ENCODE results near the gene DECR2. TPM values are rescaled to one million over a fixed set of nuclear protein-coding genes. Genes with fewer than 3 reads are reported as not detected.

DECR2 gene
- total RNA-seq, 1 donor from 2014 or later = 18.0 TPM

DNA sequence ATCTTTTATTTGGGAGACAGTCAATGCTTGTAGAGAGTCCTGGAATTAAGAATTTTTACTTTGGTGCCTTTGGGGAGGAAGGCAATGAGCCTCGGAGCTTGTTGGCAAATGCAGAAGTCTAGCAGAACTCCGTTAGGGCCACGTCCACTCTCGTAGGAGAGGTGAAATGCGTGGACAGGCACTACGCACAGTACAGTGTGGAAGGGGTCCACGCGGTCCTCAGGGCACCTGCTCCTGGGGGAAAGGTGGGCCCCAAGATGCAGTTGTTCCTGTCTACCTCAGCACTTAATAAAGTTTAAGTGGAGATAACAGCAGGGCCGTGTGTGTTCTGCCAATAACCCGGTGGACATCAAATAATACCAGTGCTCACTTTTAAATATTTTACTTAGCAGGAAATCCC, 25.6 kb downstream of the DECR2 start:
- Mint-ChIP-seq H3K27ac (peak overlapping the region; percentile 52), H3K36me3 (ENCODE audit: low read depth) (peaks cover 6% of the 10 kb centered on the region), H3K4me3 (peak overlapping the region; percentile 82), H3K4me1 (ENCODE audit: low read depth) (peaks cover 32% of the 10 kb centered on the region), H3K9me3 (no peaks in the 10 kb centered on the region), H3K27me3 (ENCODE audit: insufficient read depth) (peaks cover 9% of the 10 kb centered on the region)
- intact Hi-C loops (cut with micrococcal nuclease) = no loop called here
- DNase-seq (ENCODE audit: low spot score) = no peak

DNA sequence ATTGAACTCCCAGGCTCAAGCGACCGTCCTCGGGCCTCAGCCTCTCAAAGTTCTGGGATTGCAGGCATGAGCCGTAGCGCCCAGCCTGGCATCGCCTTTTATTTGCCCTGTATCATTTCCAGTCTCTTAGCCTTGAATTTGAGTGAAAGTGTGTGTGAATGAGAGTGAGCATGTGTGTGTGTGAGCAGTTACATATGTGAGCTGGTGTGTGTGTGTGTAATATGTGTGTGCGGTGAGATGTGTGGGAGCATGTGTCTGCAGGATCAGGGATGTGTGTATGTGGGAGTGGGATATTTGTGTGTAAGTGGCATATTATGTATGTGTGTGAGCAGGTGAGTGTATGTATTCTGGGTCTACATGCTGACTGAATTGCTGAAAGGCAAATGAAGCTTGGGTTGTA, 29.2 kb downstream of the DECR2 start:
- H3K4me3 Mint-ChIP-seq = no peak overlapping the region
- no peak overlapping the region for H3K27ac Mint-ChIP-seq
- no peaks in the 10 kb centered on the region for H3K9me3 Mint-ChIP-seq
- no peak for DNase-seq (ENCODE audit: low spot score)
- no peaks in the 10 kb centered on the region for H3K27me3 Mint-ChIP-seq (ENCODE audit: insufficient read depth)
- intact Hi-C loops (cut with micrococcal nuclease) = no loop called here
- peaks cover 22% of the 10 kb centered on the region for H3K4me1 Mint-ChIP-seq (ENCODE audit: low read depth)
- H3K36me3 Mint-ChIP-seq (ENCODE audit: low read depth) = peaks cover 9% of the 10 kb centered on the region

DNA sequence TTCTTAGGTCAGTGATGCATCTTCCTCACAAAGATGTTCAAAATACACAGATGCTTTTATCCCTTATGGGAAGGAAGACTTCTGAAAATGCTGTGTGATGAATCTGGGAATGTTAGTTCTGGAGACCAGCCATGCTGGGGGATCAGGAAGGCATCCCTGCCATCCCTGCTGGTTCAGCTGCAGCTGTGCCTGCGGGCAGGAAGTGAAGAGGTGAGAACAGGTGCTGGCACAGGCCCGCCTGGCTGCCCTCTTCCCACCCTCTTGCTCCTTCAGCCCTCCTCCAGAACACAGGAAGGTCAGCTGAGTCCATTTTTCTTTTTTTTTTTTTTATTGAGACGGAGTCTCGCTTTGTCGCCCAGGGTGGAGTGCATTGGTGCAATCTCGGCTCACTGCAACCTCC, 38.9 kb downstream of the DECR2 start:
- Mint-ChIP-seq H3K4me1 (ENCODE audit: low read depth) (peaks cover 4% of the 10 kb centered on the region), H3K9me3 (no peaks in the 10 kb centered on the region), H3K4me3 (no peak overlapping the region), H3K36me3 (ENCODE audit: low read depth) (no peaks in the 10 kb centered on the region), H3K27me3 (ENCODE audit: insufficient read depth) (no peaks in the 10 kb centered on the region), H3K27ac (no peak overlapping the region)
- intact Hi-C loops (cut with micrococcal nuclease) = loop anchor here (10.0 kb wide), 1 partner anchor 54 kb away; no protein-coding TSS in a partner anchor
- DNase-seq (ENCODE audit: low spot score) = no peak

DNA sequence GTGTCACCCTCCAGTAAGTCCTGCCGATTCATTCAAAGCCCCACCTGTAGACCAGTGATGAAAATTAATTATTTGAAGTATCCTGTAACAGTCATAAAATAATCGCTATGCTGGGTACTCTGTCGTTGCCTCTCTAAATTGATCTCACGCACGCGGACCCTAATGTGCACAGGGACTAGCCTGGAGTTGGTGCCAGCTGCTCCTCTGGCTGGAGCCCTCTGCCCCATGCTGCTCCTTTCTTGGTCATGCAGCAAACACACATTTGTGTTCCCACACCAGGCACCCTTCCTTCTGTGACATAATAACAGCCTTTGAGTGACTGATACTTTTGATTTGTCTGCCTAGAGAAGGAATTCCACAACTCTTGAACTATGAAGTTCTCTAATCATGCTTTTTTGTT, 39.8 kb downstream of the DECR2 start:
- Mint-ChIP-seq H3K27ac (no peak overlapping the region), H3K36me3 (ENCODE audit: low read depth) (no peaks in the 10 kb centered on the region)
- intact Hi-C loops (cut with micrococcal nuclease) = loop anchor here (10.0 kb wide), 1 partner anchor 53 kb away; no protein-coding TSS in a partner anchor

DNA sequence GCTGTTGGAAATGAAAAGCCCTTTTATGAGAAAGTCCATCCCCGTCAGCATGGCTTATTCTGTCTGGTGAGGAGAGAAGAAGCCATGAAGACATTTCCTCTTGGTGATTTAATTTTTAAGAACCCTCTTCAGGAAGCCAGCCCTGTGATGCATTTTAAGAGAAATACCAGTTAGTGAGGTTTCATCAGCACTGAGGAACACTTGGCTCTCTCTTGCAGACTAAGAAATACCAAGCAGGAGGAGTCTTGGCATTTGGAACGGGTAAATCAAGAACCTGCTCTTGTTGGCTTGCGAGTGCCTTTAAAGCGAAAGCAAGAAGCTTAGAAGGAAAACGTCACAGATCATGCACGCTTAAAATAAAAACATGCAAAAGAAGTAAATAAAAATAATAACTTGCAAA, 41.3 kb downstream of the DECR2 start:
- no peak for DNase-seq (ENCODE audit: low spot score)
- Mint-ChIP-seq H3K4me1 (ENCODE audit: low read depth) (peaks cover 4% of the 10 kb centered on the region), H3K4me3 (no peak overlapping the region), H3K27me3 (ENCODE audit: insufficient read depth) (no peaks in the 10 kb centered on the region), H3K27ac (no peak overlapping the region), H3K36me3 (ENCODE audit: low read depth) (no peaks in the 10 kb centered on the region), H3K9me3 (no peaks in the 10 kb centered on the region)
- intact Hi-C loops (cut with micrococcal nuclease) = loop anchor here (10.0 kb wide), 1 partner anchor 52 kb away; no protein-coding TSS in a partner anchor

More for the DNA sequence above, 39.8 kb downstream of the DECR2 start:
- H3K9me3 Mint-ChIP-seq = no peaks in the 10 kb centered on the region
- no peak overlapping the region for H3K4me3 Mint-ChIP-seq
- DNase-seq (ENCODE audit: low spot score) = no peak
- peaks cover 4% of the 10 kb centered on the region for H3K4me1 Mint-ChIP-seq (ENCODE audit: low read depth)
- no peaks in the 10 kb centered on the region for H3K27me3 Mint-ChIP-seq (ENCODE audit: insufficient read depth)

DNA sequence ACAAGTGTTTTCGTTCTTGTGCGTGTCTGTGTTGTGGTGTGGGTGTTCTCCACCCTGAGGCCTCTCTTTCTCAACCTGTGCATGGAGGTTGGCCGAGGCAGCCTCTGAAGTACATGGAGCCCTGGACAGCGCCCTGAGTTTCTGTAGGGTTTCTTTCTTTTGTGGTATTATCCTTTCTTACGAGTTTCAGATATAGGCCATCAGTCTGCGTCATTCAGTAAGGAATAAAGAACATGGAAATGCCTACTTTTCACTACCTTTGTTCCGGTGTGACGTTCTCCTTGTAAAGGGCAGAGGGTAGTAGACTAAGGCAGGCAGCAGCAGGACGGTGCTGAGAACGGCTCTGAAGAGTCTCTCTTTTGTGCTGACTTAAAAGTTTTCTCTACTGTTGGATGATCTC, 42.3 kb downstream of the DECR2 start:
- peaks cover 4% of the 10 kb centered on the region for H3K4me1 Mint-ChIP-seq (ENCODE audit: low read depth)
- no peaks in the 10 kb centered on the region for H3K36me3 Mint-ChIP-seq (ENCODE audit: low read depth)
- H3K27me3 Mint-ChIP-seq (ENCODE audit: insufficient read depth) = no peaks in the 10 kb centered on the region
- intact Hi-C loops (cut with micrococcal nuclease) = loop anchor here (10.0 kb wide), 1 partner anchor 51 kb away; no protein-coding TSS in a partner anchor
- H3K27ac Mint-ChIP-seq = no peak overlapping the region
- no peak for DNase-seq (ENCODE audit: low spot score)
- H3K9me3 Mint-ChIP-seq = no peaks in the 10 kb centered on the region
- no peak overlapping the region for H3K4me3 Mint-ChIP-seq

DNA sequence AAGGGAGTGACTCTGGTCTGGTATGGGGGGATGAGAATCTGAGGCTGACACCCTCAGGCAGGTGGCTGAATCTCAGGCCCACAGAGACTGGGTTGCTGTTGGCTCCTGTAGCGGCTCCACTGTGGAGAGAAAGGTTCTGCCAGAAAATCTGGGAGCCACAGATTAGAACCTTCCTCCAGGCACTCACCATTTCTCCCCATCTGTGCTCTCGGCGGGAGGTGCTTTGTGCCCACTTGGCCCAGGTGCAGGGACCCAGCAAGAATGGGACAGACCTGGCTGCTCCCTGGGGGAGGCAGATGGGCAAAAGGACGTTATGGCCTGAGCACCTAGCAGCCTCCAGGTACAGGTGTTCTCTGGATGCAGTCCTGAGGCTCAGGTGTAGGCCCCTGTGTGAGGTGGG, 43.9 kb downstream of the DECR2 start:
- no peaks in the 10 kb centered on the region for H3K27me3 Mint-ChIP-seq (ENCODE audit: insufficient read depth)
- H3K4me1 Mint-ChIP-seq (ENCODE audit: low read depth) = peaks cover 4% of the 10 kb centered on the region
- no peak overlapping the region for H3K27ac Mint-ChIP-seq
- intact Hi-C loops (cut with micrococcal nuclease) = loop anchor here (10.0 kb wide), 1 partner anchor 49 kb away; no protein-coding TSS in a partner anchor
- no peak overlapping the region for H3K4me3 Mint-ChIP-seq
- DNase-seq (ENCODE audit: low spot score) = no peak
- H3K36me3 Mint-ChIP-seq (ENCODE audit: low read depth) = no peaks in the 10 kb centered on the region
- no peaks in the 10 kb centered on the region for H3K9me3 Mint-ChIP-seq

DNA sequence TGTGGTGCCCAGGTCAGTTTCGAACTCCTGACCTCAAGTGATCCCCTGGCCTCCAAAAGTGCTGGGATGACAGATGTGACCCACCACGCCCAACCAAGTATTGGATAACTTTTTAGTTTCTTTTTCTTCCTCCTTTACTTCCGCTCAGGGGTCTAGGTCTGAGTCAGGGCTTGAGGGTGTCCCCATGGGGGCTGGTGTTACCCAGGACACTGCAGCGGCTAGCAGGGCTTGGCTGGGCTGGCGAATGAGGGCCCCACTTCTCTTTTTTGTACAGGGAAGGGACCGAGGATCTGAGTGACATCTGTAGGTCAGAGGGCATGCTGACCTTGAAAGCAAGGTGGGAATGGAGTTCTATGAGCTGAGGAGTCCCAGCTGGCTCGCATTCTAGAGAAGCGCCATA, 48.7 kb downstream of the DECR2 start:
- no peak for DNase-seq (ENCODE audit: low spot score)
- no peak overlapping the region for H3K4me3 Mint-ChIP-seq
- no peaks in the 10 kb centered on the region for H3K27me3 Mint-ChIP-seq (ENCODE audit: insufficient read depth)
- H3K9me3 Mint-ChIP-seq = no peaks in the 10 kb centered on the region
- H3K4me1 Mint-ChIP-seq (ENCODE audit: low read depth) = no peaks in the 10 kb centered on the region
- intact Hi-C loops (cut with micrococcal nuclease) = no loop called here
- no peak overlapping the region for H3K27ac Mint-ChIP-seq
- H3K36me3 Mint-ChIP-seq (ENCODE audit: low read depth) = no peaks in the 10 kb centered on the region

DNA sequence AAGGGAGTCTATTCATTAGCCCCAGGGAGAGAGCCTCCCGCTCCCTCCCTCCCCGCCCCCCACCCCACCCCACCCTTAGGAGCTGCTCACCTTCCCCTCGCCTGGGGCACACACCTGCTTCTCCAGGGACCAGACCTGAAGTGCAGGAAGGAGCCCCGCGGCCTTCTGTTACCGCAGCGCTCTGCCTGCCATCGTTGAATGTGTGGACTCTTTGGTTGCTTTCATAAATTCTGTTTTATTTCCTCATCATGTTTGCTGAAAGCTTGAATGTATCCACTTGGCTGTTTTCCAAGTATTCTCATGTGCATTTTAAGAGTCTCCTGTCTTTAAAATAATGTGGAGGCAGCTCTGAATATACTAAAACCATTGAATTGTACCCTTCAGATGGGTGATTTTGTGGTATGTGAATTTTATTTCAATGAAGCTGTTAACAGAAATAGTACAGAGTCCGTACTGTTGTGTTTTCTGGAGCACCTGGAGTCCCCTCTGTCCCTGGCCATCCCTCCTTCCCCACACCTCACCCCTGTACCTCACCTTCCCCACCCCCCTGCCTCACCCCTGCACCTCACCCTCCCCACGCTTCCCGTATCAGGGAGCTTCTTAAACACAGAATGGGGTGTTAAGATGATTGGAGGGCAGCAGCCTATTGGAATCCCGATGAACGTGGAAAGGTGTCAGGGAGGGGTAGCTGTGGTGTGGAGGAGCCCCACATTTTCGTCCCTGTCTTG, 49.3 kb downstream of the DECR2 start:
- Mint-ChIP-seq H3K4me1 (ENCODE audit: low read depth) (no peaks in the 10 kb centered on the region), H3K36me3 (ENCODE audit: low read depth) (no peaks in the 10 kb centered on the region), H3K4me3 (no peak overlapping the region), H3K9me3 (no peaks in the 10 kb centered on the region), H3K27ac (no peak overlapping the region), H3K27me3 (ENCODE audit: insufficient read depth) (no peaks in the 10 kb centered on the region)
- no peak for DNase-seq (ENCODE audit: low spot score)
- intact Hi-C loops (cut with micrococcal nuclease) = no loop called here

DNA sequence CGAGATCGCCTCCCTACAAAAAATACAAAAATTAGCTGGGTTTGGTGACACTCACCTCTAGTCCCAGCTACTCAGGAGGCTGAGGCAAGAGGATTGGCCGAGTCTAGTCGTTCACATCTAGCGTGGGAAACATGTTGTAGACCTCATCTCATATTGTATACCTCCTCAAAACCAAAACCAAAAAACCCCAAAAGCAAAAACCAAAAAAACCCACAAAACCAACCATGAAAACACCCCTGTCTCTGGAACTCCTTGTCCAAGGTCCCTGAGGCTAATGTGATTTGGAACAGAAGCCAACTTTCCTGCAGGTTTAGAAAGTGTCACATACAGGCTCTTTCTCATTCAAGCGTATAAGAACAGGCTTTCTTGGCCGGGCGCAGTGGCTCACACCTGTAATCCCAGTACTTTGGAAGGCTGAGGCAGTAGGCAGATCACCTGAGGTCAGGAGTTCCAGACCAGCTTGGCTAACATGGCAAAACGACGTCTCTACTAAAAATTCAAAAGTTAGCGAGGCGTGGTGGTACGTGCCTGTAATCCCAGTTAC, 52.8 kb downstream of the DECR2 start:
- H3K27ac Mint-ChIP-seq = no peak overlapping the region

DNA sequence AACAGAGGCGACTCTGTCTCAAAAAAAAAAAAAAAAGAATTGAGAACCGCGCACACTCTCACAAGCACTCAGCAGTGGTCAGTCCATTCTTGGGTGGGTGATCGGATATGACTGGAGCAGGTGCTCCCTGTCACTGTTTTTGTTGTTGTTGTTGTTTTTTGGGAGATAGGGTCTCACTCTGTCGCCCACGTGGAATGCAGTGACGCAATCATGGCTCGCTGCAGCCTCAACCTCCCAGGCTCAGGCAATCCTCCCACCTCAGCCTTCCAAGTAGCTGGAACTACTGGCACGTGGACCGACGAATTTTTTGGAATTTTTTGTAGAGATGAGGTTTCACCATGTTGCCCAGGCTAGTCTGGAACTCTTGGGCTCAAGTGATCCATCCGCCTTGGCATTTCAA, 53.8 kb downstream of the DECR2 start:
- no peak overlapping the region for H3K27ac Mint-ChIP-seq
- DNase-seq (ENCODE audit: low spot score) = no peak
- H3K36me3 Mint-ChIP-seq (ENCODE audit: low read depth) = no peaks in the 10 kb centered on the region
- H3K4me3 Mint-ChIP-seq = no peak overlapping the region
- intact Hi-C loops (cut with micrococcal nuclease) = no loop called here
- H3K4me1 Mint-ChIP-seq (ENCODE audit: low read depth) = no peaks in the 10 kb centered on the region
- no peaks in the 10 kb centered on the region for H3K27me3 Mint-ChIP-seq (ENCODE audit: insufficient read depth)
- no peaks in the 10 kb centered on the region for H3K9me3 Mint-ChIP-seq

More for the DNA sequence above, 52.8 kb downstream of the DECR2 start:
- Mint-ChIP-seq H3K36me3 (ENCODE audit: low read depth) (no peaks in the 10 kb centered on the region), H3K9me3 (no peaks in the 10 kb centered on the region), H3K4me3 (no peak overlapping the region), H3K27me3 (ENCODE audit: insufficient read depth) (no peaks in the 10 kb centered on the region), H3K4me1 (ENCODE audit: low read depth) (no peaks in the 10 kb centered on the region)
- intact Hi-C loops (cut with micrococcal nuclease) = no loop called here
- DNase-seq (ENCODE audit: low spot score) = no peak

DNA sequence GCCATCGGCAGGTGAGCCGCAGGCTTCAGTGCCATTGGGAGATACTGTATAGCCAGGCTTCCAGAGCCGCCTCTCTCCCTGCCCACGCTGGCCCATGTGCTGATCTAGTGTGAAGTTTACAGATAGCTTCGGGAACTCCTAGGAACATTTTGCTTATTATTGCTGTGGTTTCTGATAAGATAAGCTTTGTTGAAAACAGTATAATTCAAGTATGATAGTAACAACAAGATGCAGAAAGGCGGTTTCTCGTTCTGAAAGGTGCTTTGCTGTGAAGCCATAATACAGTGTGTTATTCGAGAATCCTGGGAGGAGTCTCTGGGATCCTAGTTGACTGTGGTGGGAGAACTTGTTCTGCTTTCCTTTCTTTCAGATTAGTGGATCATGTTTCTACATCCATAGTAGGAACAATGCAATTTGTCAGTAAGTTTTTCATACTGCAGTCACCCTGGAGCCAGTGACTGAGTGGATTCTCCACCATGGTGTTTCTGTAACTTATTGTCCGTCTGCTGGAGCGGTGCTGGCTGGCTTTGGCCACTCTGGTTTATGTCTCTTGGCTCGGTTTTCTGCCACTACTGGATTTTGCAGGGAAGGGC, 55.3 kb downstream of the DECR2 start:
- Mint-ChIP-seq H3K9me3 (no peaks in the 10 kb centered on the region), H3K27ac (no peak overlapping the region), H3K27me3 (ENCODE audit: insufficient read depth) (no peaks in the 10 kb centered on the region), H3K4me3 (no peak overlapping the region), H3K4me1 (ENCODE audit: low read depth) (no peaks in the 10 kb centered on the region), H3K36me3 (ENCODE audit: low read depth) (no peaks in the 10 kb centered on the region)
- intact Hi-C loops (cut with micrococcal nuclease) = no loop called here
- DNase-seq (ENCODE audit: low spot score) = no peak

DNA sequence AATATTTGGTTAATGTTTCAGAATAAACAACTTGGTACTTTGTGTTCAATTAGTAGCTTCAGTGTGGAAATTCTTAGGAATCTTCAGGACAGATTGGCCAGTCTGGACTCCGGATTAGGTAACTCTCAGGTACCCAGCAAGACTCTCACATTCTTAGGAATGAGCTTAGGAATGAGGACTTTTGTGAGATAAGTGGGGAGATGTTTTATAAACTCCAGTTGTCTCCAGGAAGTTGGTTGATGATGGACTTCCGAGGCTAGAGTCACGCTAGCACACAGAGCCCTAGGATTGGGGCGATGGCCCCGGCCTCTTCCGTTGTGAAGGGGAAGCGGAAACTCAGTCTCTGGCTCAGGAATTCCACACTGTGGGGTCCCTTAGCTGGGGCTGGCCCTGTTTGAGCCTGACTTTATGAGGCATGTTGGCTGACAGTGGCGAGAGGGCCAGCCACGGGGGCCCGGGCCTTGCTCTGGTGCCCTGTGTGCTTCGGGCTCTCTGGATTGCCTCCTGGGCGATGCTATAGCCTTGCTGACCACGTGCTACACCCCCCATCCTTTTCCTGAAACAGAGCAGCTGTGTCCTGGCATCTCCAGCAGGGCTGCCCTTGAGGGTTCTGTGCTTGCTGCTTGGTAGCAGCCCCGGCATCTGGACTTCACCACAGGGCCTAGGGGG, 56.2 kb downstream of the DECR2 start:
- H3K9me3 Mint-ChIP-seq = no peaks in the 10 kb centered on the region
- H3K36me3 Mint-ChIP-seq (ENCODE audit: low read depth) = peaks cover 1% of the 10 kb centered on the region
- H3K4me3 Mint-ChIP-seq = no peak overlapping the region
- no peak overlapping the region for H3K27ac Mint-ChIP-seq
- no peak for DNase-seq (ENCODE audit: low spot score)
- intact Hi-C loops (cut with micrococcal nuclease) = no loop called here
- H3K27me3 Mint-ChIP-seq (ENCODE audit: insufficient read depth) = no peaks in the 10 kb centered on the region
- no peaks in the 10 kb centered on the region for H3K4me1 Mint-ChIP-seq (ENCODE audit: low read depth)
